ENCODE results near the gene KLK12.

DNA sequence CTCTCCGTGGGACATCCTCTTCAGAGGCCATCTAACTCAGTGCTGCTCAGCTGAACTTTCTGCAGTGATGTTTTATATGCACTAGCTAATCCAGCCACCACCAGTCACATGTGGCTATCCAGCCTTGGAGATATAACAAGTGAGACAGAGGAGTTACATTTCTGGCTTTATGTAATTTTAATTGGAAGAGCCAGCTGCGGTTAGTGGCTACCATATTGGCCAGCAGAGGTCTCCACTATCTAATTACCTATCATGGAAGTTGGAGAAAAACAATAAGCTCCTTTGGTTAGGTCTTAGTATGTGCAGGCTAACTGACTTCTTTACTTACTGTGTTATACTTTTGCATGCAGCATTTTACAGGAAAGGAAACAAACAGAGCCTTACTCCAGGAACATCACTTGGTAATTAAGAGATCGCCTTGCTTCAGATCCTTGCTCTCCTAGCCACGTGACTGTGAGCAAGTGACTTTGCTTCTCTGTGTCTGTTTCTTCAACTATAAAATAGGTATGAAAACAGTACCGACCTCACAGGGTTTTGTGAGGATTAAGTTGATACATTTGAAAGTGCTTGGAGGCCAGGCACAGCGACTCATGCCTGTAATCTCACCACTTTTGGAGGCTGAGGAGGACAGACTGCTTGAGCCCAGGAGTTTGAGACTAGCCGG, 13.7 kb downstream of the KLK12 start:
- TF ChIP-seq, protein P1, sequence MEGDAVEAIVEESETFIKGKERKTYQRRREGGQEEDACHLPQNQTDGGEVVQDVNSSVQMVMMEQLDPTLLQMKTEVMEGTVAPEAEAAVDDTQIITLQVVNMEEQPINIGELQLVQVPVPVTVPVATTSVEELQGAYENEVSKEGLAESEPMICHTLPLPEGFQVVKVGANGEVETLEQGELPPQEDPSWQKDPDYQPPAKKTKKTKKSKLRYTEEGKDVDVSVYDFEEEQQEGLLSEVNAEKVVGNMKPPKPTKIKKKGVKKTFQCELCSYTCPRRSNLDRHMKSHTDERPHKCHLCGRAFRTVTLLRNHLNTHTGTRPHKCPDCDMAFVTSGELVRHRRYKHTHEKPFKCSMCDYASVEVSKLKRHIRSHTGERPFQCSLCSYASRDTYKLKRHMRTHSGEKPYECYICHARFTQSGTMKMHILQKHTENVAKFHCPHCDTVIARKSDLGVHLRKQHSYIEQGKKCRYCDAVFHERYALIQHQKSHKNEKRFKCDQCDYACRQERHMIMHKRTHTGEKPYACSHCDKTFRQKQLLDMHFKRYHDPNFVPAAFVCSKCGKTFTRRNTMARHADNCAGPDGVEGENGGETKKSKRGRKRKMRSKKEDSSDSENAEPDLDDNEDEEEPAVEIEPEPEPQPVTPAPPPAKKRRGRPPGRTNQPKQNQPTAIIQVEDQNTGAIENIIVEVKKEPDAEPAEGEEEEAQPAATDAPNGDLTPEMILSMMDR (IDR thresholded peaks at IDR 0.05) = no peak
- no peak for TF ChIP-seq POLR2A (IDR thresholded peaks at IDR 0.05)
